Tibial nerve (tissue), 4 donors: Measurements from ENCODE around the gene PDZD2.

Experiments
- CTCF ChIP-seq, 5 experiments: fragments of 200-600 bp in 3 of 5; fragments of 450-650 bp in 2 of 5; sonication (generic) in 3 of 5; IDR thresholded peaks; one replicate each; pipeline ENCODE4 v1.5.1; 2016 to 2019; ENCODE audit warnings: antibody characterized with exemption in 5 of 5, mild to moderate bottlenecking in 3 of 5, moderate library complexity in 2 of 5
- EP300 ChIP-seq, 2 donors: sonication (generic); formaldehyde crosslinking; IDR thresholded peaks; one replicate each; pipeline ENCODE4 v1.6.1; 2017; ENCODE audit warnings: antibody characterized with exemption in 2 of 2, mild to moderate bottlenecking in 1 of 2
- POLR2A ChIP-seq, 2 donors: fragments of 450-650 bp; IDR thresholded peaks; one replicate each; pipeline ENCODE4 v1.6.1; 2017; ENCODE audit warnings: antibody characterized with exemption in 2 of 2, mild to moderate bottlenecking in 2 of 2, moderate library complexity in 2 of 2

GRCh38 chr5:32044434-32044833 lies 405.5 kb downstream of the PDZD2 start:
- no peak for TF ChIP-seq POLR2A (IDR thresholded peaks at IDR 0.05)
- TF ChIP-seq CTCF (IDR thresholded peaks at IDR 0.05), result no peak
- TF ChIP-seq EP300 (IDR thresholded peaks at IDR 0.05), result no peak
